ENCODE results near the gene SERPINA4.

SERPINA4 gene

GRCh38 chr14:94560751-94561655 is at the start of gene SERPINA4:
SERPINA4 (plus strand) TSS chr14:94561442; CDS start chr14:94563483, 2,041 bp downstream.
- no peak for TF ChIP-seq CTCF (IDR thresholded peaks at IDR 0.05; ENCODE audit: borderline replicate concordance, insufficient read depth, low read depth, low read length)
- no peak within 1 kb of the TSS for H3K4me3 ChIP-seq (ENCODE audit: low read depth, low read length)

- H3K4me3 ChIP-seq (ENCODE audit: low read depth, low read length), result no peak overlapping the region
- no peak for TF ChIP-seq CTCF (IDR thresholded peaks at IDR 0.05; ENCODE audit: borderline replicate concordance, insufficient read depth, low read depth, low read length)
These were observed 46.9 kb upstream of the SERPINA4 start for GRCh38 chr14:94514351-94514750.

GRCh38 chr14:94515426-94515825 is 45.8 kb upstream of the SERPINA4 start:
- H3K4me3 ChIP-seq (ENCODE audit: low read depth, low read length), result no peak overlapping the region
- no peak for TF ChIP-seq CTCF (IDR thresholded peaks at IDR 0.05; ENCODE audit: borderline replicate concordance, insufficient read depth, low read depth, low read length)

GRCh38 chr14:94515856-94516255 is 45.4 kb upstream of the SERPINA4 start:
- H3K4me3 ChIP-seq (ENCODE audit: low read depth, low read length), result no peak overlapping the region
- TF ChIP-seq CTCF (IDR thresholded peaks at IDR 0.05; ENCODE audit: borderline replicate concordance, insufficient read depth, low read depth, low read length), result no peak

- no peak overlapping the region for H3K4me3 ChIP-seq (ENCODE audit: low read depth, low read length)
- TF ChIP-seq CTCF (IDR thresholded peaks at IDR 0.05; ENCODE audit: borderline replicate concordance, insufficient read depth, low read depth, low read length), result no peak
These were observed 44.0 kb upstream of the SERPINA4 start for GRCh38 chr14:94517248-94517640.

GRCh38 chr14:94517641-94518257 is 43.5 kb upstream of the SERPINA4 start:
- TF ChIP-seq CTCF (IDR thresholded peaks at IDR 0.05; ENCODE audit: borderline replicate concordance, insufficient read depth, low read depth, low read length), result no peak
- no peak overlapping the region for H3K4me3 ChIP-seq (ENCODE audit: low read depth, low read length)

Measured in GM12875 (cell line).